Tongue (tissue), 2 donors: ENCODE data around the gene STPG4. TPM values are rescaled to one million over a fixed set of nuclear protein-coding genes. Genes with fewer than 3 reads are reported as not detected.

Source experiments
- DNase-seq: peaks from one replicate; pipeline ENCODE4 v3.0.0-alpha.2; 2015
- total RNA-seq: library from RNA; depleted of rRNA; stranded (reverse); fragments of >200 nt; gene quantifications from one replicate; pipeline ENCODE4 v1.2.3, GENCODE V29; 2014

Gene STPG4
- total RNA-seq, 1 donor from 2014 or later: not detected

DNA sequence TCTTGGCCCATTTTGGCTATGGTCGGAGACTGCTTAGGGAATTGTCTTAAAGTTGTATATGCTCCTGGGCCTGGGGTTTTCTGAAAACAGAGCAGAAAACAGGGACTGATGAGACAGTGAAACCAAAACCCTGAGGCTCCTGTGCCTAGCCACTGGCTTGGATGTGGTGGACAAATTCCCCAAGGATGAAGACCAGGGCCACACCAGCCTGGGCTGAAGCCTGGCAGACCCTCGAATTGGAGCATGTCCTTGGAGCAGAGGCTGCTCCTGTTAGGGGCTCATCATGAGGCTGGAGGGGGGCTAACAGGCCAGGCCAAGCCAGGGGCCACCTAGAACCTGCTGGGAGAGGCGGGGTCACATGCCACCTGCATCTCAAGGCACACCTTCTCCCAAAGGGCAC lies 68.1 kb downstream of the STPG4 start:
- no peak for DNase-seq

DNA sequence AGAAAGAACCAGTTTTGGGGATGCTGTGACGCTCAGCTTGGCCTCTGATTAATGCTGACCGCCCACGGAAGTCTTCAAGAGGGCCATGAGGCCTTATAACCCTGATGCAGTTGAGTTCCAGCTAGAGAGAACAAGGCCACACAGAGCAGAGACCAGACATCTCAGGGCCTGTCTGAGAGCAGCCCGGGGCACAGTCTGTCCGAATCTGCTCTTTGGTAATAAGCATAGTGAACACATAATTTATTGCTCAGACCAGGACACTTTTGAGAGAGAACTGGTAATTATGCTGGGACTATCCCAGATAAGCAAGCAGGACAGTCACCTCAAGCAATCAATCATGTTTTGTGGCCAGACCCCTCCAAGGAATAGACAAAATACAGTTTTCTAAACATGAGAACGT lies 68.5 kb downstream of the STPG4 start:
- no peak for DNase-seq

DNA sequence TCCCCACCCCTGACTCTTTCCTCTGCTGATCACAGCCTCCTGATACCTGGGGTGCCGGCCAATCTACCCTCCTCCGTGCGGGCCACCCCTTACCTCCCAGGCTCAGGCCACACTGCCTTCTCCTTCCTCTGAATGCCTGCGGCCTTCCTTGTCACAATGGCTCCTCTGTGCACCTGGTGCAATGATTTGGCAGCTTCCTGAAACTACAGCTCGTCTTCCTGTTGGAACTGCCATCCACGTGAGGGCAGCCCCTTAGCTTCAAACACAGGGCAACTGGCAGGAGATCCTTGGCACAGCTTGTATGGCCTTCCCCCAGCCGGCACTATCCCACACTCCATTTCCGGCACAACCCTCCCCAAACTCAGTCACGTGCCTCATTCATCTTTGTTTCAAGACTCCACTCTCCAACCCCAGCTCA lies 69.0 kb downstream of the STPG4 start:
- DNase-seq: no peak

DNA sequence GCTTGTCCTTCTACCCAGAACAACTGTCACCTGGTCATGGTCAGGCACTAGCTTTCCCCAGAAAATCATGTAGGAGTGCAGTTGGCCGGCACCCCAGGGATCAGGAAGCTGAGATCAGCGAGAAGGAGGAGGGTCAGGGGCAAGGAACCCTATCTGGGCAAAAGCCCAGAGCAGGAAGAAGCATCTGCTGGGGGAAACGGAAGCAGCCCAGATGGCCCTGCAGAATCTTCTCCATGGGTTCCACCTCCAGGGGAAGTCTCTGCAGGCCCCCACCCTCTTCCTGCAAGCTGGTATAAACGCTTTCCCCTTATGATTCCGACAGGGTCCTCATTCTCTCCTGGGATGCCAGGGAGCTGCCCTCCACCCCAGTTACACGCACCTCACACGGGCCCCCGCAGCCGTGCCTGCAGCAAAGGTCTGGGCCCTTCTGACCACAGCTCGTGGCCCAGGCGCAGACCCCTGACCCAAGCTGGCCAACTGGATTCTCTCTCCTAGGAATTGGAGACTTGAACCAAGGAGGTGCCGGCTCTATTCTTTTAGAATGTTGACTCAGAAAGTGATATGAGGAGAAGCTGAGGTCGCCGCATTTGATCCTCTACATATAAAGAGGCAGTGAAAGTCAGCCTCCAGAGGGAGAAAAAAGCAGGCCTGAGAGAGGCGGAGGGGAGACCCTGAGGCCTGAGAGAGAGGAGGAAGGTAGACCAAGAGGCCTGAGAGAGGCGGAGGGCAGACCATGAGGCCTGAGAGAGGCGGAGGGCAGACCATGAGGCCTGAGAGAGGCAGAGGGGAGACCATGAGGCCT lies 71.0 kb downstream of the STPG4 start:
- DNase-seq: no peak

DNA sequence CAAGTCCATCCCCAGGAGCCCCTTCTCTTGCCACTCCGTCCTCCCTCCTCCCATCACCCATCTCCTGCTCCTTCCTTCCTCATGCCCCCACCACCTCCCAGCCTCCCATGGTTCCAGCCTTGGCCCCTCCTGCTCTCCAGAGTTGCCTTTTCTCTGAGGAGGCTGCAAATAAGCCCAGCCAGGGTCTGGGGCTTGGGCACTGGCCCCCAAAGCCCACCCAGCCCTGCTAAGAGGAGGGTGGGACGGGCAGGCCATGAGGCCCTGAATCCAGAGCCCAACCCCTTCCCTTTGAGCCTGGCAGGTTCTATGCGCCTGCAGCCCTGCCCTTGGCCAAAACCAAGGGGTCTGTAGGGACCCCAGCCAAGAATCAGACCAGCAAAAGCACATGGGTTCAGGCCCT lies 71.6 kb downstream of the STPG4 start:
- no peak for DNase-seq

DNA sequence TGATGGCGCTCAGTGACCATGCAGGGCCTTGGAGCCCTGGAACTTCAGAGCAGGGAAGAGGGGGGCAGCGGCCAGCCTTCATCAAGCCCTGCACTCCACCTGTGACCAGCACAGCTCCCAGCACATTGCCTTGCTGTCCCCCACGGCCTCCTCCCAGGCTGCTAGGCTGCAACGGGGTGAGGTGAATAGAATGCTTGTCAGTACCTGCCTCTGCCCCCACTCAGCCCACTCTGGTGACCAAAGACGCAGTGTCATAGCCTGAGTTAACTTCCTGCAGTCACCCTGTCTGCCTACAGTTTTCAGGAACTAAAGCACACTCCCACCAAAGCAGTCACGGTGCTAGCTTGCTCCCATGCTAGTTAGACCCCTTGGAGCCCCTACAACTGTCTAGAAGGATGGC lies 72.1 kb downstream of the STPG4 start:
- DNase-seq: no peak

DNA sequence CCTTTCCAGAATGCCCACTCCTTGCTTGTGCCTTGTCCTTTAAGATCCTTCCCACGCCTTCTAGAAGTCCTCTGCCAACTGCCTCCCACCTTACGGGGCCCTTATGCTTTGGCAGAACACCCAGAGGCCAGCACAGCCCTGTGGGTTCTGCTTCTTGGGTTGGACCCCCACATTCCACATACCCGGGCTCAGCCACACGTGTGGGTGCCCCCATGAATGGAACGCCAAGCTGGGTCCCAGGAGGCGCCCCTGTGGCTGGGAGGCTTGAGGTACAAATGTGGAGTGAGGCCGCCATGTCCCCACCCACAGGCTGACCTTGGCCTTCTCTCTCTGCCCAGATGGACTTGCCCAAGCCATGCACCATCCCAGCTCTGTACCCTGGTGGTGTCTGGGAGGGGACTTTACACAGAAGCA lies 74.2 kb downstream of the STPG4 start:
- DNase-seq: no peak

DNA sequence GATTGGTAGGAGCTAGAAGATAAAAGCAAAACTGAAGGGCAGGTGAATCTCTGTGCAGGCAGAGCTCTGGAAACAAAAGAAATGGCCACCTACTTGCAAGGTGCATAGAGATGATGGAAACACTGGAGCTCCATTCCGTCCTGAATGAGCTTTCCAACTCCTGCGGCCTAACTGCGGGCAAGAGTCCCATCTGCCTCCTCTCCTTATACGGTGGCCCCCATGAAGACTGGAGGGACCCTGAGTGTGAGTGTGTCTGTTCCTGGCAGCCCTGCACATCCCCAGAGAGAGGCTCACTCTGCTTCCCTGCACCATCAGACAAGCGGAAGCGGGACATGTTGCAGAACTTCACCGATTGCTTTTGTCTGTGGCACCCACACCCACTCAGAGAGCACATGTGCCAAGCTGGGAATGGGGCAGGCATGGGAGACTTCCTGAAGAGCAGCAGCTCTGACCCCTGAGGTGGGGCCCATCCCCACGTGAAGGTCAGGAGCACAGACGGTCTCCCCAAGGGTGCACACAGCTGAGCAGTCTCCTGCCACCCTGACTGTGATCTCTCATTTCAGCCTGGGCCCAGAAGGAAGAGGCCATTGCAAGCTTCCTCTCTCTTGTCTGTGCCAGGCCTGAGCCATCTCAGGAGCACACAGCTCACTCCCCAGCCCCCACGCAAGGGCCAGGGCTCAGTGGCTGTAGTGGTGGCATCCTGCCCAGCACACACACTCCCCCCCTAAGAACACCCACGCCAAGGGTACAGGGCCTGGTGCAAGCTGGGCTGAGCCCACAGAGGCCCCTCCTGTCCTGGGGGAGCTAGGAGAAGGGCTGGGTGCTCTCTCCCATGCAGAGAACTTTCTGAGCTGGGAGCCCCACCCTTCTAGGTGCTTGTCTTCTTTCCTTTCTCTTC lies 75.3 kb downstream of the STPG4 start:
- no peak for DNase-seq

DNA sequence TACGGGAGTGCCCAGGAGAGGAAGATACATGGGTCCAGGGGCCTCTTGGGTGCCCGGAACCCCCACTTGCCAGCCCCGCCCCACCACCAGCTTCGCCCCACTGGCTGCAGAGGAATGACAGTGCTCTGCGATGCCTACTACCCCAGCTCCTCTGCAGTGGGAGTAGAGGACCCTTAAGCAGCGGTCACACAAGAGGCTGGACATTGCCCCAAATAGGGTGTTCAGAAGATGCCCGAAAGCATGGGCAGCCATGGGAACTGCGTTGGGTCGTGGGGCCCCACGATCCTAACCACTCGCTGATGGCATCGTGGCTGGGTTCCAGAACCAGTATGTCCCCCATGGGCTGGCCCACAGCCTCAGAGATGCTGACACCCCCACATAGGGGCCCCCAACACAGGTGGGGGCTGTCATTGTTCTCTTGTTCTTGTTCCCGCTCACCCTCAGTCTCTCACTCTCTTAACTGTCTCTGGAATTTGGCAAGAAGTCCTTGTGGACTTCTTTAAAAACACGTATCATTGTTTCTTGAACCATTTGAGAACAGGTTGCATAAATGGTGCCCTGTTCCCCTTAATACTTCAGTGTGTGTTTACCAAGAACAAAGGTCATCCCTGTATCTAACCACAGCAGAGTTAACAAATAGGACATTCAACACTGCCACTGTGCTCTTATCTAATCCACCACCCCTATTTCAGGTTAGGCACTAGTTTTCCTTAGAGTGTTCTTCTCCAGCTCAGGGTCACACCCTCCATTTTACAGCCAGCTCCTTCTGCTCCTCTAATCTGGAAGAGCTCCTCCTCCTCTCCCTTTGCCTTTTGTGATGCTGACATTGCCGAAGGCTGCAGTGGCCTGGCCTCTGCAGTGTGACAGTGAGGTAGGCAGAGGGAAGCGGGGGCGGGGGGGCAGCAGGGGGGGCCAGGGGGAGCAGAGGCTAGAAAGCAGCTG lies 76.3 kb downstream of the STPG4 start:
- no peak for DNase-seq

DNA sequence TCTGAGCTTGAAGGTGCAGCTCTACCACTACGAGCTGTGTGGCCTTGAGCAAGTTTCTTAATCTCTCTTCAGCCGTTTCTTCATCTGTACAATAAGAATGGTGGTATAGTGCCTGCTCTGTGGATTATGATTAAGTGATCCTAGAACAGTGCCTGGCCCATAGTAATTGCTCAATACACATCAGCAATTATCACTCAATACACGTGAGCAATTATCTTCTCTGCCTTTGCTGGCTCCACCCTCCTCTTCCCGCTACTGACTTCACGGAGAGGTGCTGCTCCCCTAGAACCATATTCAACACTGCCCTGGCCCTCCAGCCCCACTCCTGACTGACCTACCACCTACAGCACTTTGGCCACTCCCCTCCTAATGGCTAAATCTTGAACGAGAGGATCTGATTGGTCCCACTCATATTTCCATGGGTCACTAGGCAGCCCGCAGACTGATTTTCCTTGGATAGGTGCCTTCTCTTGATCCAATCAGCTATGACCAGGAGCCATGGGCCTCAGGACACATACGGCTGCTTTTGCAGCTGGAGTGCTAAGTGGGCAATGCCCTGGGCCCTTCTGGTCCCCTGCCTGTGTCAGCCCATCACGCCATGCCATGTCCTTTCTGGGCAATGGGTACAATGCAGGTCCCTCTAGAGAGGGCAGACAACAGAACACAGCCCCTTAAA lies 77.5 kb downstream of the STPG4 start:
- no peak for DNase-seq

DNA sequence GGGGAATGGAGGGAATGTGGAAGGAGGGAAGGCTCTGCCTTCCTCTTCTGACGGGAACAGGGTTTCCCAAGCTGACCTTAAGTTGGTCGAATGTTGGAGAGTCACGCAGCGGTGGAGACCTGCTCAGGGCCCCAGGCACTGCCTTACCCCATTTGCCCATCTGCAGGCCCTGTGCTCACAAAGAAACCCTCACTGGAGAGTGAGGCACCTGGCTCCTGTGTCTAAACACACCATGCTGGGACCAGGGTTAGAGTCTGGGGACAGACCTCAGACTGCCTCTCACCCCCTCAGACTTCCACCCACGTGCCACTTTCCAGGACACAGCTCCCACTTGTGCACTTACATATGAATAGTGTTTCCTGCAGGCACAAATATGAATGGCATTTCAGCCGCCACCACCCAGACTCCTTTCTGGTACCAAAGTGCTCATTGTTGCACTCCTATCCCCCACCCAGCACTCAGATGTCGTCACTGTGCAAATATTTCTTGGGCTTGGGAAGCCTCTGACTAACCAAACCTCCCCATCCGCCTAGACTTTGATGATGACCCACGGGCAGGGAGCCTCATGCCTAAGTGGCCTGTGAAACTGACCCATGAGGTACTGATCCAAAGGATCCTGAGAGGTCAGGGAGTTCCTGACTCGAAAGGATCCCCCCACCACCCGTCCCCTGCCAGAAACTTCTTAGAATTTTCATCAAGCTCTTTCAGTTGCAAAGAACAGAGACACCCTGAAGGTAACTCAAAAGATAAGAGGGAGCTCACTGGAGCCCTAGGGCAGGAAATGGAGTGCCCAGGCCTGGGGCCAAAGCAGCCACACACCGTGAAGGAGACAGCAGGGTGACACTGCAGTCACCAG lies 78.3 kb downstream of the STPG4 start:
- no peak for DNase-seq

DNA sequence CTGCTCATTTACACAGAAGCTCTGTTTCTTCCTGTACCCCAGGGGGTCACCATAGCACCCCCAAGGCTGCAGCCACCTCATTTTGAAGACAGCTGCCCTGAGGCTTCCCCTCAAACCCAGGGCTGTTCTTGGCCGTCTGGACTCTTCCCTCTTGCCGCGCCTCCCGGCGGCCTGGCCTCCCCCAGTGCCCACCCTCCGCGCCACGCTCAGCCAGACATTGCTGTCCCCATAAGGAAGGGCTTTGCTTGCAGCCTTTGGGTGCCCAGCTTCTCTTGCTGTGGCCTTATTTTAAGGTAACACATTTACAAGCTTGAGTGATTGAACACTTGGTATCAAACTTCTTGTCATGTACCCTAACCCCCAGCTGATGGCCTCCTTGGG lies 79.0 kb downstream of the STPG4 start:
- DNase-seq: no peak

DNA sequence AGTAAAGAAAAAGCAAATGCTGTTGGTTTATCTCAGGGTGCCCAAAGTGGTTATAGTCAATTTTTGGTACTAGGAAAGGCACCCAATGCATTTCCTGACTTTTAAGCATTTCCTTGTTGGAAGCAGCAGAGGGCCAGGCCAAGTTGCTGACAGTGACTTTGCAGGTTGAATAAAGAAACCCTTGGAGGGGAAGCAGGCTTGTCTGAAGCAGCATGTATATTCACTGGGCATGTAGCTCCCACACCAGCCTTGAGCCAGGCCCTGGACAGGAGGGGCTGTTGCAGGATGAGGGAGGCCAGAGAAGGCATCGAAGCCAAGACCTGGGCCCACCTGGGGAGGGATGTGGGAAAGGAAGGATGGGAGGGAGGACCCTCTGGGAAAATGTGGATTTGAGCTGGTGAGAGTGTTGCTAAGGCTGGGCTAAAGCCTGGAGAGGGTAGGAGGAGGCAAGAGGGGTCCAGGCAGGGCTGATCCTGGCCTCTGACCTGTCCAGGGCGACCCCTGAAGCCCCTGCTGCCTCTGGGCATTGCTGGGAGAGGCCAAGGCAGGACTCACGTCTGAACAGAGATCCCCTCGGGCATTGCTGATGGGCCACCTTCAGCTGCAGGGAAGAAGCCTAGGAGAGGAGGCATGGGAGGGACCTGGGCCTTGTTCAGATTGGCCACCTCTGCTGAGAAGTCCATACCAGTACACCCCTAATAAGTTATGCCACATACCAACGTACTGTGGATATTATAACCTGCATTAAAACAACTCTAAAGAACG lies 79.6 kb downstream of the STPG4 start:
- no peak for DNase-seq

DNA sequence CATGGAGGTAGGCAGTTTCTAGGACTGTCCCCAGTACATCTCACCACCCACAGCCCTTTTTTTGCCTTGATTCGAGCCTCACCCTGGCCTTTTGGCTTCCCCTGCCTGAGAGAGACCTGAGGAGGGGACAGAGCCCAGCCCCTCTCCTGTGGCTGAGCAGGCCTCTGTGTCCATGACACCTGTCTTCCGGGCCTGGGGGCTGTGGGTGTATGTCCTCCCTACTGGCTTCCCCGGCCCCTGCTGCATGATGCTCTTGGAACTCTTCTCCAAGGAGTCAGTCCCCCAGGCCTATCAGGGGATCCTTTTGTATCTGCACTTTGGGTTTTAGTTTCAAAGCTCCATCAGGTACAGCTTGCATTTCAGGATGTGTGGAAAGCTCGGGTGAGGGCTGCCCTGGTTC lies 80.4 kb downstream of the STPG4 start:
- no peak for DNase-seq

DNA sequence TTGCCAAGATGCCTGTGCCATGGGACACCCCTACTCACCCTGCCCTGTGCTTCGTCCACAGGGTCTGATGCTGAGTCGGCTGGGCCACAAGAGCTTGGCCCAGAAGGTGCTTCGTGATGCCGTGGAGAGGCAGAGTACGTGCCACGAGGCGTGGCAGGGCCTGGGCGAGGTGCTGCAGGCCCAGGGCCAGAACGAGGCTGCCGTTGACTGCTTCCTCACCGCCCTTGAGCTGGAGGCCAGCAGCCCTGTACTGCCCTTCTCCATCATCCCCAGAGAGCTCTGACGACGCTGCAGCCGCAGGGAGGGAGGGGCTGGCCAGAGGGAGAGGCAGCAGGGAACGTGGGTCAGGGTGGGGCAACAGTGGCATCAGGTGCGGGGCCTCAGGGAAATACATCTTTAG lies 81.5 kb downstream of the STPG4 start:
- no peak for DNase-seq

DNA sequence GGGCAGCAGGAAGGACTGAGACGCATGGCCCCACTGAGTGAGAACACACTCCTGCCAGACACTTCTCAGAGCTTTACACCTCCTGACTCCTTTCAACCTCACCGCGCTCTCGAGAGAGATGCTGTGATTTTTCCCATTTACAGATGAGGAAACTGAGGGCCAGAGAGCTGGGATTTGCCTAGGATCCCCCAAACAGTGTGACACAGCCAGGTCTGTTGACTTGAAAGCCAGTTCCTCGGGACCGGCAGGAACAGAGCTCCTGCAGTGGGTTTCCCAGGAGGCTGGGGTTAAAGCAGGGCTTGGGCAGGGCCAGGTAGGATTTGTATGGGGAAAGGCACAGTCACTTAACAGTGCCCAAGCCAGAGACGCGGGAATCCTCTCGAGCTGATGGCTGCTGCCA lies 81.9 kb downstream of the STPG4 start:
- DNase-seq: no peak

DNA sequence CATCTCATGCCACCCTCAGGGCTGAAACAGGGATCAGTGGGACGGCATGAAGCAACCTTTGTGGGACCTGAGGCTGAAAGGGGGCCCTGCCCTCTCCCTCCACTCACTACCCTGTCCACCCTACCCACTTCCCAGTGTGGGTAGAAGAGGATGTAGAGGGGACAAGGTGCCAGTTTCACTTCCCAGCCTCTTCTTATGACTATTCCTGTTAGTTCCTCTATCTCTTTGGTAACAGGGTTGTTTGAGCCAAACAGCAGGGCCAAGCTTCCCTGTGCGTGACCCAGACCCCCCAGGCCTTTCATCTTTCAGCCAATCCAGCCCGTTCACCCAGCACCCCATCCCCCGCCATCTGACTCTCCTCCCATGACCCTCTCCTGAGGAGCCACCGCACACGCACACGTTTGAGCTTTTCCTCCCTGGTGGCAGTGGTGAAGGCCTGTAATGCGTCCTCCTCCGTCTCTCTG lies 82.3 kb downstream of the STPG4 start:
- no peak for DNase-seq

DNA sequence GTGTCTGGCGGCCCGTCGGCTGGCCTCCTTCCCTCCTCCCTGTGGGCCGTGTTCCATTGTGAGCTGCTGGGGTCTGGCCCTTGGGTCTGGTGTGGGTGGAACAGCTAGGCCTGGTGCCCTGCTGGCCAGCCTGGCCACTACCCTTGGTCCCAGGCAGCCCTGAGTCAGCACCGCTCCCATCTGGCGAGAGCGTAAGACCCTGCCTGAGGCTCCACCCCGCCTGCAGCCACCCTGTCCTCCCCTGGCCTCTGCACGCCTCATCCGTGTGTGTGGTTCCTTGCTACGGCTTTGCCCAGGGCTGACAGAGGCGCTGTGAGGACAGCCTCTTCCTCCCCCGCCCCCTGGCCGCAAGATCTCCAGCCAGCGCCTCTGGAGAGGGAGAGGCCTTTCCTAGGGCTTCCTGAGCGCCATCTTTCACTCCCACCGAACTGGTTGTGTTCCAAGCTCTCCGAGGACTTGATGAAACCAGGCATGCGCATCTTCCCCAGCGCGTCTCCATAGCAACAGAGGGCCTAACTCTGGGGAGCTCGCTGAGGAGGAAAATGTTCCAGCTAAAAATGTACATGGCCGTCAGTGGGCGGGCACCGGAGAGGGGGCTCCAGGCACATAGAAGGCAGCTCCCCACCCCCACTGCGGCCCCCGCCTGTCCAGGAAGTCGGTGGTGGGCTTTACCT lies 83.0 kb downstream of the STPG4 start:
- peak; percentile 70 for DNase-seq
